K562 (cell line): Measurements from ENCODE around the gene CAPN2. TPM values are rescaled to one million over a fixed set of nuclear protein-coding genes. Genes with fewer than 3 reads are reported as not detected.
A peak's percentile ranks its signal among the peaks of the same experiment; 100 is the strongest.

Source experiments
- BRD9 ChIP-seq: fragments of 450-650 bp; IDR thresholded peaks from 2 replicates; pipeline ENCODE4 v1.6.1; 2018; ENCODE audit warnings: low read depth; ENCODE audit not compliant: partially characterized antibody
- C11orf30 ChIP-seq: fragments of 450-650 bp; IDR thresholded peaks from 2 replicates; pipeline ENCODE4 v1.6.1; 2016; ENCODE audit warnings: low read depth, mild to moderate bottlenecking
- CEBPB ChIP-seq: fragments of 450-650 bp; IDR thresholded peaks from 2 replicates; pipeline ENCODE4 v1.6.1; 2016; ENCODE audit warnings: missing genetic modification characterization, missing compliant biosample characterization
- CHD1 ChIP-seq: fragments of 200-600 bp; sonication (generic); IDR thresholded peaks from one replicate; pipeline ENCODE4 v1.6.1; 2012; ENCODE audit warnings: mild to moderate bottlenecking, moderate library complexity, low read length, inconsistent platforms
- ETV1 ChIP-seq: fragments of 450-650 bp; conservative IDR thresholded peaks from 2 replicates; pipeline ENCODE4 v1.6.1; 2016; ENCODE audit warnings: missing genetic modification characterization, control low read depth, low read depth, missing compliant biosample characterization
- ETV5 ChIP-seq: sonication (generic); formaldehyde crosslinking; IDR thresholded peaks from 2 replicates; pipeline ENCODE4 v1.4.0; 2020; ENCODE audit warnings: low read depth, mild to moderate bottlenecking, missing genetic modification reagents
- HES1 ChIP-seq: fragments of 450-650 bp; IDR thresholded peaks from 2 replicates; pipeline ENCODE4 v1.6.1; 2016; ENCODE audit warnings: low read depth, mild to moderate bottlenecking, moderate library complexity
- JUNB ChIP-seq: fragments of 450-650 bp; formaldehyde crosslinking; conservative IDR thresholded peaks from 2 replicates; pipeline ENCODE4 v1.4.0; 2020; ENCODE audit warnings: mild to moderate bottlenecking
- LCOR ChIP-seq: sonication (generic); formaldehyde crosslinking; IDR thresholded peaks from 2 replicates; pipeline ENCODE4 v1.8.0; 2022; ENCODE audit warnings: mild to moderate bottlenecking, missing genetic modification reagents
- MXD1 ChIP-seq: fragments of 250-450 bp; sonication (Bioruptor Pico); IDR thresholded peaks from 2 replicates; pipeline ENCODE4 v1.8.0; 2021; ENCODE audit warnings: borderline replicate concordance, mild to moderate bottlenecking, moderate library complexity; ENCODE audit not compliant: poor library complexity, severe bottlenecking
- PTBP1 ChIP-seq: fragments of 200-400 bp; formaldehyde crosslinking; IDR thresholded peaks from 2 replicates; pipeline ENCODE4 v1.6.1; 2017; ENCODE audit warnings: low read depth, low read length
- RBBP5 ChIP-seq: fragments of 200-600 bp; sonication (generic); IDR thresholded peaks from 2 replicates; pipeline ENCODE4 v1.6.1; 2012; ENCODE audit warnings: borderline replicate concordance, mild to moderate bottlenecking, low read length, control low read depth, inconsistent platforms; ENCODE audit not compliant: insufficient read depth, poor library complexity, severe bottlenecking
- RNF2 ChIP-seq: sonication (generic); IDR thresholded peaks from 2 replicates; pipeline ENCODE4 v1.6.1; 2016
- SLC30A9 ChIP-seq: fragments of 250-450 bp; sonication (Bioruptor Pico); IDR thresholded peaks from 2 replicates; pipeline ENCODE4 v1.8.0; 2022; ENCODE audit warnings: mild to moderate bottlenecking, moderate library complexity
- SMARCA4 ChIP-seq: fragments of 450-650 bp; IDR thresholded peaks from 2 replicates; pipeline ENCODE4 v1.6.1; 2016
- ZBED1 ChIP-seq: IDR thresholded peaks from 2 replicates; pipeline ENCODE4 v1.6.1; 2014
- ZNF584 ChIP-seq: fragments of 200-800 bp; sonication (Bioruptor generic); IDR thresholded peaks from 2 replicates; pipeline ENCODE4 v1.6.1; 2016; ENCODE audit warnings: low read depth, mild to moderate bottlenecking, missing genetic modification characterization, missing compliant biosample characterization
- ZNF639 ChIP-seq, 2 experiments: fragments of 200-800 bp in 1 of 2; sonication (Bioruptor generic) in 1 of 2; sonication (generic) in 1 of 2; formaldehyde crosslinking in 1 of 2; IDR thresholded peaks in 1 of 2; conservative IDR thresholded peaks in 1 of 2; 2 replicates each; pipeline versions ENCODE4 v1.5.0 to v1.6.1; 2016 to 2020; ENCODE audit warnings: missing compliant biosample characterization in 1 of 2, missing genetic modification characterization in 1 of 2, missing genetic modification reagents in 1 of 2
- ZNF780A ChIP-seq: fragments of 250-450 bp; sonication (Bioruptor Pico); IDR thresholded peaks from 2 replicates; pipeline ENCODE4 v1.5.0; 2021; ENCODE audit warnings: mild to moderate bottlenecking
- polyA plus RNA-seq, 8 experiments: library from polyadenylated mRNA; depleted of rRNA in 4 of 8; stranded (reverse) in 5 of 8; unstranded in 3 of 8; fragments of >200 nt; fragmentation: Nextera tagmentation in 2 of 8; fragmentation: Illumina TruSeq in 1 of 8; extraction: Ambion mirVana in 2 of 8; extraction: Trizol in 1 of 8; gene quantifications; 2 replicates each; pipeline versions ENCODE4 v1.2.1 to v1.2.3, GENCODE V29; 2011 to 2014; ENCODE audit warnings: inconsistent platforms in 1 of 8, missing spikeins in 1 of 8
- total RNA-seq, 7 experiments: library from RNA; depleted of rRNA in 6 of 7; stranded (reverse); fragments of >200 nt in 6 of 7; fragmentation: Illumina TruSeq in 2 of 7; extraction: Trizol in 2 of 7; gene quantifications; 2 replicates each; pipeline versions ENCODE4 v1.2.1 to v1.2.3, GENCODE V29; 2011 to 2021; ENCODE audit warnings: low replicate concordance in 1 of 7
- TF ChIP-seq, protein P1 (sequence below): fragments of 250-450 bp; sonication (Bioruptor Pico); IDR thresholded peaks from 2 replicates; pipeline ENCODE4 v1.4.0; 2020

CAPN2 gene
- total and polyA plus RNA-seq, 9 of the 15 experiments (the other 6 are each of a cell fraction or from before 2014, with no cell fraction given), result 24.6 to 157 (median 101) TPM

DNA sequence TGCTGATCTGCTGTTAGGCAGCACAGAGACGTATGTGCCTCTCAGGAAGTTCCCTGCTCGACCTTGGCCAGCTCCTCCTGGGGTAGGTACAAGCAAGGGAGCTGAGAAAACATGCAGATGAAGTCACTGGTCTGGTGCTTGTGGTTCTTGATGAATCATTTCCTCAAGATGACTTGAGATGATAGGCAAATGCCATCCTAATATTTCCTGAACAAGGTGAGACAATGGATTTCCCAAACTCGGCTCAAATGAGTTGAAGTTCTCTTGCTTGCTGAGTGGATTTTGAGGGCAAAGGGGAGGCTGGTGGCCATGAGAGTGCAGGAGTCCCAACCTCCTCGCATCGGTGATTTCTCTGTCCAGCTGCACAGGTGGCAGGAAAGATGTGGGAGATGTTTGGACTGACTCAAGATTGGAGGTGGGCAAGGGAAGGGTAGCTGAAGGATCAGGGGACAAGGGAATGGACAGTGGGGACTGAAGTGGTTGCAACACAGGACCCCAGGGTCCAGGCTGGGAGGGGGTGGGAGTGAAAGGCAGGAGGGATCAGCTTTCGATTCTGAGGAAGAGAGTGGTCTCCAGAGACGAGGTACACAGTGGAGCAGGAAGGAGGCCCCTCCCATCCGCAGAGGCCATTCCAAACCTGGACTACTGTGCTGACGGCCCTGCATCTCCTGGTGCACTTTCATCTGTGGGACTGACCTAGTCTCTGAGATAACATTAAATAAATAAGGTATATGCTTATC is 63.9 kb downstream of the CAPN2 start (continued):
- TF ChIP-seq SLC30A9 (CRISPR knock-in tag) (no peak), ZNF639 (CRISPR knock-in tag; conservative IDR thresholded peaks at IDR 0.05 in 1 of 2, IDR thresholded peaks at IDR 0.05 in 1 of 2) (peak in 1 of 2 experiments; percentile 68; a peak in 2 of 4 replicates), SMARCA4 (peak; percentile 92), ZNF780A (CRISPR knock-in tag) (no peak), BRD9 (peak; percentile 57), PTBP1 (no peak), ETV5 (peak; percentile 81; the same call in 1 of the 2 replicates), MXD1 (CRISPR knock-in tag) (no peak), HES1 (no peak), LCOR (CRISPR knock-in tag) (peak; percentile 68; the same call in 1 of the 2 replicates), RBBP5 (no peak), CEBPB (tag) (no peak), ZBED1 (no peak), C11orf30 (peak; percentile 77), ZNF584 (peak; percentile 34; the same call in 1 of the 2 replicates), JUNB (no peak), RNF2 (peak; percentile 60; the same call in 1 of the 2 replicates), CHD1 (no peak), ETV1 (tag) (peak; percentile 86)
- TF ChIP-seq, protein P1, sequence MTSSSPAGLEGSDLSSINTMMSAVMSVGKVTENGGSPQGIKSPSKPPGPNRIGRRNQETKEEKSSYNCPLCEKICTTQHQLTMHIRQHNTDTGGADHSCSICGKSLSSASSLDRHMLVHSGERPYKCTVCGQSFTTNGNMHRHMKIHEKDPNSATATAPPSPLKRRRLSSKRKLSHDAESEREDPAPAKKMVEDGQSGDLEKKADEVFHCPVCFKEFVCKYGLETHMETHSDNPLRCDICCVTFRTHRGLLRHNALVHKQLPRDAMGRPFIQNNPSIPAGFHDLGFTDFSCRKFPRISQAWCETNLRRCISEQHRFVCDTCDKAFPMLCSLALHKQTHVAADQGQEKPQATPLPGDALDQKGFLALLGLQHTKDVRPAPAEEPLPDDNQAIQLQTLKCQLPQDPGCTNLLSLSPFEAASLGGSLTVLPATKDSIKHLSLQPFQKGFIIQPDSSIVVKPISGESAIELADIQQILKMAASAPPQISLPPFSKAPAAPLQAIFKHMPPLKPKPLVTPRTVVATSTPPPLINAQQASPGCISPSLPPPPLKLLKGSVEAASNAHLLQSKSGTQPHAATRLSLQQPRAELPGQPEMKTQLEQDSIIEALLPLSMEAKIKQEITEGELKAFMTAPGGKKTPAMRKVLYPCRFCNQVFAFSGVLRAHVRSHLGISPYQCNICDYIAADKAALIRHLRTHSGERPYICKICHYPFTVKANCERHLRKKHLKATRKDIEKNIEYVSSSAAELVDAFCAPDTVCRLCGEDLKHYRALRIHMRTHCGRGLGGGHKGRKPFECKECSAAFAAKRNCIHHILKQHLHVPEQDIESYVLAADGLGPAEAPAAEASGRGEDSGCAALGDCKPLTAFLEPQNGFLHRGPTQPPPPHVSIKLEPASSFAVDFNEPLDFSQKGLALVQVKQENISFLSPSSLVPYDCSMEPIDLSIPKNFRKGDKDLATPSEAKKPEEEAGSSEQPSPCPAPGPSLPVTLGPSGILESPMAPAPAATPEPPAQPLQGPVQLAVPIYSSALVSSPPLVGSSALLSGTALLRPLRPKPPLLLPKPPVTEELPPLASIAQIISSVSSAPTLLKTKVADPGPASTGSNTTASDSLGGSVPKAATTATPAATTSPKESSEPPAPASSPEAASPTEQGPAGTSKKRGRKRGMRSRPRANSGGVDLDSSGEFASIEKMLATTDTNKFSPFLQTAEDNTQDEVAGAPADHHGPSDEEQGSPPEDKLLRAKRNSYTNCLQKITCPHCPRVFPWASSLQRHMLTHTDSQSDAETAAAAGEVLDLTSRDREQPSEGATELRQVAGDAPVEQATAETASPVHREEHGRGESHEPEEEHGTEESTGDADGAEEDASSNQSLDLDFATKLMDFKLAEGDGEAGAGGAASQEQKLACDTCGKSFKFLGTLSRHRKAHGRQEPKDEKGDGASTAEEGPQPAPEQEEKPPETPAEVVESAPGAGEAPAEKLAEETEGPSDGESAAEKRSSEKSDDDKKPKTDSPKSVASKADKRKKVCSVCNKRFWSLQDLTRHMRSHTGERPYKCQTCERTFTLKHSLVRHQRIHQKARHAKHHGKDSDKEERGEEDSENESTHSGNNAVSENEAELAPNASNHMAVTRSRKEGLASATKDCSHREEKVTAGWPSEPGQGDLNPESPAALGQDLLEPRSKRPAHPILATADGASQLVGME (CRISPR knock-in tag), result no peak
